Testis (tissue), 2 donors: Measurements from ENCODE around the gene MEIKIN.

Source experiments
- CTCF ChIP-seq, 3 experiments: fragments of 450-650 bp in 2 of 3; fragments of 200-600 bp in 1 of 3; sonication (generic) in 1 of 3; IDR thresholded peaks; one replicate each; pipeline ENCODE4 v1.5.1; 2016 to 2019; ENCODE audit warnings: antibody characterized with exemption in 3 of 3, mild to moderate bottlenecking in 2 of 3, moderate library complexity in 1 of 3
- POLR2A ChIP-seq: fragments of 450-650 bp; IDR thresholded peaks from one replicate; pipeline ENCODE4 v1.6.1; 2017; ENCODE audit warnings: antibody characterized with exemption, mild to moderate bottlenecking, moderate library complexity

GRCh38 chr5:131818001-131818724 lies 127.3 kb downstream of the MEIKIN start:
- TF ChIP-seq CTCF (IDR thresholded peaks at IDR 0.05) (no peak), POLR2A (no peak)
